IMR-90 (cell line): ENCODE results near the gene KCNAB1. TPM values are rescaled to one million over a fixed set of nuclear protein-coding genes. Genes with fewer than 3 reads are reported as not detected.

ENCODE experiments used
- ATAC-seq: fragments of 200-7000 bp; cut with Tn5 transposase; 2 replicates; pipeline ENCODE4 v1.9.1; 2020; ENCODE audit warnings: low read depth, mild to moderate bottlenecking, moderate library complexity
- BruUV-seq: library from RNA; stranded (reverse); fragments of 400-500 nt; replicated peaks from 2 replicates; lab custom pipeline; 2021; lab: Mats Ljungman, UMichigan
- CTCF ChIA-PET: fragments of 300-600 bp; formaldehyde crosslinking; extraction: SDS; loops from one replicate; lab custom pipeline; 2021; ENCODE audit warnings: antibody characterized with exemption; lab: Yijun Ruan, JAX
- POLR2A ChIA-PET: fragments of 300-600 bp; sonication (Branson Sonifier 250); formaldehyde crosslinking; loops from one replicate; lab custom pipeline; 2022; ENCODE audit warnings: antibody characterized with exemption; ENCODE audit not compliant: unreplicated experiment; lab: Charles Lee
- DNase-seq: peaks from one replicate; pipeline ENCODE4 v3.0.0; 2013
- H2AFZ ChIP-seq: replicated peaks from 2 replicates; pipeline ENCODE3; 2013; ENCODE audit warnings: low read length, mild to moderate bottlenecking; ENCODE audit not compliant: poor library complexity
- H2AK5ac ChIP-seq: 2 replicates; pipeline ENCODE4 v1.6.1; 2013; ENCODE audit warnings: low read depth, low read length, inconsistent platforms
- H2AK9ac ChIP-seq: replicated peaks from 2 replicates; pipeline ENCODE3; 2013; ENCODE audit warnings: mild to moderate bottlenecking, low read depth, low read length, moderate library complexity; ENCODE audit not compliant: poor library complexity
- H2BK120ac ChIP-seq: 2 replicates; pipeline ENCODE4 v1.6.1; 2013; ENCODE audit warnings: low read depth, low read length, inconsistent platforms
- H2BK15ac ChIP-seq: 3 replicates; pipeline ENCODE4 v1.6.1; 2013; ENCODE audit warnings: low read depth, low read length, inconsistent platforms
- H2BK20ac ChIP-seq: 2 replicates; pipeline ENCODE4 v1.6.1; 2013; ENCODE audit warnings: low read depth, mild to moderate bottlenecking, inconsistent platforms, low read length, moderate library complexity
- H2BK5ac ChIP-seq: 2 replicates; pipeline ENCODE4 v1.6.1; 2013; ENCODE audit warnings: mild to moderate bottlenecking, low read depth, low read length, inconsistent platforms; ENCODE audit not compliant: poor library complexity, severe bottlenecking
- H3K14ac ChIP-seq: replicated peaks from 2 replicates; pipeline ENCODE4 v1.6.1; 2013; ENCODE audit warnings: low read depth, low read length, inconsistent platforms
- H3K18ac ChIP-seq: 2 replicates; pipeline ENCODE4 v1.6.1; 2013; ENCODE audit warnings: low read depth, low read length, control low read depth
- H3K23ac ChIP-seq: 2 replicates; pipeline ENCODE4 v1.6.1; 2013; ENCODE audit warnings: low read depth, low read length, inconsistent platforms
- H3K27ac ChIP-seq: 2 replicates; pipeline ENCODE4 v1.5.1; 2013; ENCODE audit warnings: mild to moderate bottlenecking, control low read depth, low read length; ENCODE audit not compliant: insufficient read depth
- H3K27me3 ChIP-seq: 2 replicates; pipeline ENCODE4 v1.6.1; 2013; ENCODE audit warnings: low read length; ENCODE audit not compliant: control insufficient read depth, insufficient read depth
- H3K36me3 ChIP-seq: 2 replicates; pipeline ENCODE4 v1.6.1; 2013; ENCODE audit warnings: low read length, mixed read lengths; ENCODE audit not compliant: control insufficient read depth, insufficient read depth
- H3K4ac ChIP-seq: 2 replicates; pipeline ENCODE4 v1.6.1; 2013; ENCODE audit warnings: low read depth, low read length, inconsistent platforms
- H3K4me1 ChIP-seq: 2 replicates; pipeline ENCODE4 v1.6.1; 2013; ENCODE audit warnings: low read length, mixed read lengths; ENCODE audit not compliant: control insufficient read depth, insufficient read depth
- H3K4me2 ChIP-seq: 2 replicates; pipeline ENCODE4 v1.6.1; 2013; ENCODE audit warnings: low read depth, mild to moderate bottlenecking, control low read depth, low read length, moderate library complexity
- H3K4me3 ChIP-seq: 2 replicates; pipeline ENCODE4 v1.5.1; 2013; ENCODE audit warnings: low read depth, mild to moderate bottlenecking, control low read depth, low read length, moderate library complexity; ENCODE audit not compliant: insufficient read depth
- H3K56ac ChIP-seq: 2 replicates; pipeline ENCODE4 v1.6.1; 2013; ENCODE audit warnings: low read length, inconsistent platforms; ENCODE audit not compliant: insufficient read depth; ENCODE audit errors: extremely low read depth
- H3K79me1 ChIP-seq, 2 experiments: 2 replicates each; pipeline ENCODE4 v1.6.1; 2013; ENCODE audit warnings: low read length in 2 of 2, inconsistent platforms in 1 of 2, low read depth in 1 of 2
- H3K9ac ChIP-seq: 2 replicates; pipeline ENCODE4 v1.6.1; 2013; ENCODE audit warnings: low read depth, low read length, control low read depth
- H3K9me1 ChIP-seq: 2 replicates; pipeline ENCODE4 v1.6.1; 2013; ENCODE audit warnings: low read length, inconsistent platforms; ENCODE audit not compliant: insufficient read depth
- H3K9me3 ChIP-seq: 2 replicates; pipeline ENCODE4 v1.6.1; 2013; ENCODE audit warnings: low read length; ENCODE audit not compliant: control insufficient read depth, insufficient read depth
- H4K20me1 ChIP-seq: 2 replicates; pipeline ENCODE4 v1.6.1; 2013; ENCODE audit warnings: low read length, inconsistent platforms; ENCODE audit not compliant: insufficient read depth
- H4K5ac ChIP-seq: 2 replicates; pipeline ENCODE4 v1.6.1; 2013; ENCODE audit warnings: mild to moderate bottlenecking, low read depth, low read length, control low read depth
- H4K8ac ChIP-seq, 2 experiments: 2 replicates each; pipeline ENCODE4 v1.6.1; 2013; ENCODE audit warnings: low read depth in 2 of 2, low read length in 2 of 2, control low read depth in 1 of 2, inconsistent platforms in 1 of 2
- H4K91ac ChIP-seq: 2 replicates; pipeline ENCODE4 v1.6.1; 2013; ENCODE audit warnings: low read depth, low read length, inconsistent platforms; ENCODE audit not compliant: insufficient read depth
- CTCF ChIP-seq: conservative IDR thresholded peaks from 2 replicates; pipeline ENCODE4 v1.5.1; 2012; ENCODE audit warnings: mild to moderate bottlenecking, low read depth, low read length, improper control_type of control experiment
- MAZ ChIP-seq: IDR thresholded peaks from 2 replicates; pipeline ENCODE4 v1.6.1; 2012; ENCODE audit warnings: low read depth, mild to moderate bottlenecking, low read length, improper control_type of control experiment, moderate library complexity, borderline replicate concordance
- MXI1 ChIP-seq: IDR thresholded peaks from 2 replicates; pipeline ENCODE4 v1.6.1; 2012; ENCODE audit warnings: low read depth, mild to moderate bottlenecking, low read length, moderate library complexity, borderline replicate concordance
- RFX5 ChIP-seq: IDR thresholded peaks from 2 replicates; pipeline ENCODE4 v1.8.0; 2012; ENCODE audit warnings: low read depth, mild to moderate bottlenecking, low read length, moderate library complexity
- dilution Hi-C: fragments of 300-500 bp; cut with HindIII; formaldehyde crosslinking; loops from one replicate; pipeline ENCODE4 v1.14.3; 2018; ENCODE audit warnings: low sequenced_read_pairs; ENCODE audit not compliant: unreplicated experiment
- in situ Hi-C: fragments of 300-500 bp; cut with MboI; formaldehyde crosslinking; loops from 3 replicates; pipeline ENCODE4 v1.14.3; 2019; ENCODE audit warnings: low sequenced_read_pairs, inconsistent platforms, mixed read lengths
- intact Hi-C: fragments of 100-400 bp; cut with micrococcal nuclease; formaldehyde crosslinking; loops from 2 replicates; pipeline ENCODE4 v1.10.0; 2022
- polyA plus RNA-seq, 3 experiments: library from polyadenylated mRNA; depleted of rRNA; stranded (reverse); fragments of >200 nt; gene quantifications; 2 replicates each; pipeline ENCODE4 v1.2.3, GENCODE V29; 2012; ENCODE audit warnings: low replicate concordance in 1 of 3
- total RNA-seq: library from RNA; depleted of rRNA; stranded (reverse); fragments of >200 nt; gene quantifications from 2 replicates; pipeline ENCODE4 v1.2.3, GENCODE V29; 2012

The KCNAB1 gene
- total and polyA plus RNA-seq, 2 of the 4 experiments (the other 2 are of a cell fraction): under 0.01 to 0.07 TPM

- CTCF ChIA-PET: interaction anchor here (0.6 kb wide), 1 partner anchor 14 kb away, joined by 5 read pairs; no protein-coding TSS in a partner anchor
These were observed 228.7 kb downstream of the KCNAB1 start for GRCh38 chr3:156349111-156349510.

More at GRCh38 chr3:156349111-156349510, 228.7 kb downstream of the KCNAB1 start:
- BruUV-seq: no TSS peak
- H3K27me3 ChIP-seq: peaks cover 5% of the 10 kb centered on the region; the same call in 1 of the 2 replicates
- no peak overlapping the region for H3K4ac ChIP-seq
- no peak overlapping the region for H3K14ac ChIP-seq
- ATAC-seq (no peak), DNase-seq (no peak)
- no peak overlapping the region for H2BK15ac ChIP-seq
- H3K4me1 ChIP-seq: no peaks in the 10 kb centered on the region
- no peak overlapping the region for H3K4me3 ChIP-seq
- no peaks in the 10 kb centered on the region for H3K79me1 ChIP-seq
- H3K56ac ChIP-seq: no peak overlapping the region
- no peak overlapping the region for H2AFZ ChIP-seq
- intact Hi-C loops (loop anchor here (5.0 kb wide), 1 partner anchor 528 kb away; no protein-coding TSS in a partner anchor), dilution Hi-C loops (no loop called here), in situ Hi-C loops (no loop called here)
- no peak overlapping the region for H3K27ac ChIP-seq
- no peaks in the 10 kb centered on the region for H4K20me1 ChIP-seq
- H2AK5ac ChIP-seq: no peak overlapping the region
- H4K8ac ChIP-seq: no peak overlapping the region
- no peak overlapping the region for H2BK120ac ChIP-seq
- H3K36me3 ChIP-seq: no peaks in the 10 kb centered on the region
- no peak overlapping the region for H4K5ac ChIP-seq
- H3K9me3 ChIP-seq: no peaks in the 10 kb centered on the region
- no peak overlapping the region for H2BK20ac ChIP-seq
- H3K4me2 ChIP-seq: no peak overlapping the region
- no peaks in the 10 kb centered on the region for H3K9me1 ChIP-seq
- TF ChIP-seq MAZ: no peak
- no peak for TF ChIP-seq CTCF
- no peak for TF ChIP-seq MXI1
- TF ChIP-seq RFX5: no peak
- H2AK9ac ChIP-seq: no peak overlapping the region
- POLR2A ChIA-PET: no interaction called here
- H3K9ac ChIP-seq: no peak overlapping the region
- no peak overlapping the region for H2BK5ac ChIP-seq
- no peak overlapping the region for H3K18ac ChIP-seq
- H4K91ac ChIP-seq: no peak overlapping the region
- H3K23ac ChIP-seq: no peak overlapping the region
